SK-N-SH (cell line): ENCODE measurements around the gene CACNA1H. TPM values are rescaled to one million over a fixed set of nuclear protein-coding genes. Genes with fewer than 3 reads are reported as not detected.
A peak's percentile ranks its signal among the peaks of the same experiment; 100 is the strongest.

ENCODE experiments used
- CTCF ChIA-PET: fragments of 300-600, 350-600 bp; formaldehyde crosslinking; extraction: SDS; loops from one replicate; lab custom pipeline; 2021; lab: Yijun Ruan, JAX
- POLR2A ChIA-PET: fragments of 350-600 bp; sonication (Branson Sonifier 250); formaldehyde crosslinking; extraction: SDS; loops from one replicate; lab custom pipeline; 2020; ENCODE audit warnings: antibody characterized with exemption, inconsistent platforms; lab: Yijun Ruan, JAX
- DNase-seq: peaks from one replicate; pipeline ENCODE4 v3.0.0; 2012
- H2AFZ ChIP-seq: fragments of 200-600 bp; sonication (generic); 2 replicates; pipeline ENCODE4 v1.8.1; 2016; ENCODE audit warnings: antibody characterized with exemption, mild to moderate bottlenecking, low read depth
- H3F3A ChIP-seq: fragments of 200-600 bp; sonication (generic); replicated peaks from 2 replicates; pipeline ENCODE3; 2016; ENCODE audit warnings: antibody characterized with exemption, mild to moderate bottlenecking; ENCODE audit not compliant: insufficient read depth
- H3K27ac ChIP-seq, 2 experiments: fragments of 200-500 bp in 1 of 2; fragments of 200-600 bp in 1 of 2; sonication (Bioruptor generic) in 1 of 2; sonication (generic), shearing (Covaris generic) in 1 of 2; 2 replicates each; pipeline versions ENCODE4 v1.5.1 to v1.6.1; 2014 to 2016; ENCODE audit warnings: low read depth in 2 of 2, inconsistent platforms in 1 of 2, low read length in 1 of 2, mild to moderate bottlenecking in 1 of 2, mixed read lengths in 1 of 2
- H3K27me3 ChIP-seq: fragments of 200-600 bp; sonication (generic), shearing (Covaris generic); 2 replicates; pipeline ENCODE4 v1.6.1; 2016; ENCODE audit warnings: mixed run types; ENCODE audit not compliant: insufficient read depth
- H3K36me3 ChIP-seq, 2 experiments: fragments of 200-500 bp in 1 of 2; fragments of 200-600 bp in 1 of 2; sonication (Bioruptor generic) in 1 of 2; sonication (generic) in 1 of 2; replicated peaks in 1 of 2; 2 replicates each; pipeline versions ENCODE3 to v1.5.1; 2014 to 2016; ENCODE audit warnings: low read length in 1 of 2, mild to moderate bottlenecking in 1 of 2; ENCODE audit not compliant: insufficient read depth in 2 of 2, control insufficient read depth in 1 of 2
- H3K4me1 ChIP-seq, 2 experiments: fragments of 200-500 bp in 1 of 2; fragments of 200-600 bp in 1 of 2; sonication (Bioruptor generic) in 1 of 2; sonication (generic), shearing (Covaris generic) in 1 of 2; 2 replicates each; pipeline versions ENCODE4 v1.5.1 to v1.6.1; 2014 to 2016; ENCODE audit warnings: low read depth in 1 of 2, low read length in 1 of 2, mixed run types in 1 of 2; ENCODE audit not compliant: insufficient read depth in 2 of 2, control insufficient read depth in 1 of 2
- H3K4me2 ChIP-seq: fragments of 200-600 bp; sonication (generic), shearing (Covaris generic); 2 replicates; pipeline ENCODE4 v1.6.1; 2017; ENCODE audit warnings: mixed run types
- H3K4me3 ChIP-seq, 2 experiments: fragments of 200-500 bp in 1 of 2; fragments of 200-600 bp in 1 of 2; sonication (Bioruptor generic) in 1 of 2; sonication (generic), shearing (Covaris generic) in 1 of 2; 2 replicates each; pipeline versions ENCODE4 v1.5.1 to v1.8.1; 2014 to 2016; ENCODE audit warnings: low read depth in 2 of 2, inconsistent platforms in 1 of 2, low read length in 1 of 2, mild to moderate bottlenecking in 1 of 2, mixed read lengths in 1 of 2, moderate library complexity in 1 of 2
- H3K79me2 ChIP-seq: fragments of 200-600 bp; sonication (generic); 2 replicates; pipeline ENCODE4 v1.8.1; 2017; ENCODE audit warnings: mild to moderate bottlenecking; ENCODE audit not compliant: insufficient read depth
- H3K9ac ChIP-seq: fragments of 200-600 bp; sonication (generic); 2 replicates; pipeline ENCODE4 v1.6.1; 2017; ENCODE audit warnings: mixed run types
- H3K9me2 ChIP-seq: fragments of 200-600 bp; sonication (generic); 2 replicates; pipeline ENCODE4 v1.6.1; 2017; ENCODE audit warnings: mixed run types
- H3K9me3 ChIP-seq: fragments of 200-600 bp; sonication (generic); 2 replicates; pipeline ENCODE4 v1.6.1; 2017; ENCODE audit warnings: mixed run types, mild to moderate bottlenecking, moderate library complexity
- H4K20me1 ChIP-seq: fragments of 200-600 bp; sonication (generic); 2 replicates; pipeline ENCODE4 v1.6.1; 2017; ENCODE audit warnings: mild to moderate bottlenecking, mixed run types; ENCODE audit not compliant: insufficient read depth
- CHD2 ChIP-seq: fragments of 150-350 bp; IDR thresholded peaks from 2 replicates; pipeline ENCODE4 v1.6.1; 2018; ENCODE audit warnings: low read length; ENCODE audit not compliant: partially characterized antibody
- ELF1 ChIP-seq: IDR thresholded peaks from 2 replicates; pipeline ENCODE4 v1.4.0; 2012
- FOSL2 ChIP-seq: IDR thresholded peaks from 2 replicates; pipeline ENCODE4 v1.4.0; 2012; ENCODE audit warnings: low read depth, mild to moderate bottlenecking, moderate library complexity, borderline replicate concordance
- FOXJ3 ChIP-seq: sonication (generic); formaldehyde crosslinking; IDR thresholded peaks from 2 replicates; pipeline ENCODE4 v1.5.1; 2020; ENCODE audit warnings: mild to moderate bottlenecking, missing genetic modification reagents
- GABPA ChIP-seq: IDR thresholded peaks from 2 replicates; pipeline ENCODE4 v1.4.0; 2012; ENCODE audit warnings: low read depth, mild to moderate bottlenecking
- GATA2 ChIP-seq: sonication (generic); formaldehyde crosslinking; IDR thresholded peaks from 2 replicates; pipeline ENCODE4 v1.5.0; 2020; ENCODE audit warnings: mild to moderate bottlenecking, missing genetic modification reagents
- IRF3 ChIP-seq: fragments of 150-350 bp; IDR thresholded peaks from 2 replicates; pipeline ENCODE4 v1.6.1; 2016; ENCODE audit warnings: mild to moderate bottlenecking, low read depth, low read length
- MEF2A ChIP-seq: IDR thresholded peaks from 2 replicates; pipeline ENCODE4 v1.4.0; 2012; ENCODE audit warnings: low read depth, borderline replicate concordance
- POLR2AphosphoS5 ChIP-seq: IDR thresholded peaks from 2 replicates; pipeline ENCODE4 v1.6.1; 2012; ENCODE audit warnings: low read depth, low read length
- REST ChIP-seq: IDR thresholded peaks from 2 replicates; pipeline ENCODE4 v1.6.1; 2012; ENCODE audit warnings: mild to moderate bottlenecking, low read depth, low read length, moderate library complexity
- RXRA ChIP-seq: IDR thresholded peaks from 2 replicates; pipeline ENCODE4 v1.4.0; 2012; ENCODE audit warnings: low read depth, mild to moderate bottlenecking, borderline replicate concordance
- SMC3 ChIP-seq: IDR thresholded peaks from 2 replicates; pipeline ENCODE4 v1.6.1; 2012; ENCODE audit warnings: low read depth, low read length, improper control_type of control experiment
- TEAD4 ChIP-seq: IDR thresholded peaks from 2 replicates; pipeline ENCODE4 v1.4.0; 2012; ENCODE audit warnings: mild to moderate bottlenecking, borderline replicate concordance; ENCODE audit not compliant: insufficient read depth
- ZBTB33 ChIP-seq: IDR thresholded peaks from 2 replicates; pipeline ENCODE4 v1.4.0; 2012; ENCODE audit warnings: low read depth, borderline replicate concordance
- WGBS: methylation state at CpG from one replicate; pipeline ENCODE4 v1.1.6; 2017; ENCODE audit warnings: low lambda C conversion rate; 5-methylcytosine and 5-hydroxymethylcytosine counted together
- polyA plus RNA-seq, 3 experiments: library from polyadenylated mRNA; depleted of rRNA; stranded (reverse); fragments of >200 nt; gene quantifications; 2 replicates each; pipeline ENCODE4 v1.2.3, GENCODE V29; 2012
- TF ChIP-seq, protein P1 (sequence below): IDR thresholded peaks from 2 replicates; pipeline ENCODE4; 2012
- TF ChIP-seq, protein P2 (sequence below): IDR thresholded peaks from 2 replicates; pipeline ENCODE4 v1.4.0; 2012; ENCODE audit warnings: low read depth

CACNA1H gene
- polyA plus RNA-seq, 1 of the 3 experiments (the other 2 are of a cell fraction): not detected

- TF ChIP-seq REST (peak; percentile 97), POLR2AphosphoS5 (no peak)
- TF ChIP-seq, all 33 proteins: peak for 1
- Histone ChIP-seq H3K27me3 (peaks cover 36% of the 10 kb centered on the region), H3F3A (no peaks in the 10 kb centered on the region), H3K4me2 (no peak overlapping the region), H3K9ac (no peak overlapping the region), H3K9me2 (no peaks in the 10 kb centered on the region), H3K4me3 (no peak overlapping the region), H4K20me1 (peaks cover 4% of the 10 kb centered on the region; the same call in 1 of the 2 replicates), H3K4me1 (peaks cover 0 to 1% of the 10 kb centered on the region in 2 experiments; a peak in 2 of 4 replicates), H3K36me3 (no peaks in the 10 kb centered on the region), H2AFZ (no peak overlapping the region), H3K27ac (no peak overlapping the region), H3K79me2 (no peaks in the 10 kb centered on the region), H3K9me3 (no peaks in the 10 kb centered on the region)
- no peak for DNase-seq
- CTCF ChIA-PET: interaction anchor here (0.7 to 2.0 kb wide), 3 partner anchors 45 to 83 kb away, joined by 3 to 8 read pairs (median 4); no protein-coding TSS in a partner anchor
- POLR2A ChIA-PET: no interaction called here
- 29% methylated on average over 22 of the region's 32 CpGs for WGBS
Measured at GRCh38 chr16:1188432-1189189, 35.7 kb downstream of the CACNA1H start.

GRCh38 chr16:1189455-1189854, 36.5 kb downstream of the CACNA1H start:
- H3K27me3 ChIP-seq: peaks cover 36% of the 10 kb centered on the region
- WGBS: 23% methylated on average over 7 of the region's 7 CpGs
- no peak overlapping the region for H3K27ac ChIP-seq
- no peaks in the 10 kb centered on the region for H3F3A ChIP-seq
- H3K79me2 ChIP-seq: no peaks in the 10 kb centered on the region
- no peak overlapping the region for H3K9ac ChIP-seq
- H3K4me2 ChIP-seq: no peak overlapping the region
- ChIA-PET POLR2A (no interaction called here), CTCF (interaction anchor here (0.7 to 2.0 kb wide), 3 partner anchors 46 to 83 kb away, joined by 3 to 8 read pairs (median 4); no protein-coding TSS in a partner anchor)
- H3K9me2 ChIP-seq: no peaks in the 10 kb centered on the region
- H3K36me3 ChIP-seq: no peaks in the 10 kb centered on the region
- no peak for DNase-seq
- H3K4me3 ChIP-seq: no peak overlapping the region
- H4K20me1 ChIP-seq: peaks cover 12% of the 10 kb centered on the region; the same call in 1 of the 2 replicates
- H2AFZ ChIP-seq: no peak overlapping the region
- H3K9me3 ChIP-seq: no peaks in the 10 kb centered on the region
- no peaks in the 10 kb centered on the region; a peak in 1 of 4 replicates for H3K4me1 ChIP-seq
- TF ChIP-seq RXRA: no peak
- no peak for TF ChIP-seq POLR2AphosphoS5
- no peak for TF ChIP-seq GABPA
- TF ChIP-seq, protein P1, sequence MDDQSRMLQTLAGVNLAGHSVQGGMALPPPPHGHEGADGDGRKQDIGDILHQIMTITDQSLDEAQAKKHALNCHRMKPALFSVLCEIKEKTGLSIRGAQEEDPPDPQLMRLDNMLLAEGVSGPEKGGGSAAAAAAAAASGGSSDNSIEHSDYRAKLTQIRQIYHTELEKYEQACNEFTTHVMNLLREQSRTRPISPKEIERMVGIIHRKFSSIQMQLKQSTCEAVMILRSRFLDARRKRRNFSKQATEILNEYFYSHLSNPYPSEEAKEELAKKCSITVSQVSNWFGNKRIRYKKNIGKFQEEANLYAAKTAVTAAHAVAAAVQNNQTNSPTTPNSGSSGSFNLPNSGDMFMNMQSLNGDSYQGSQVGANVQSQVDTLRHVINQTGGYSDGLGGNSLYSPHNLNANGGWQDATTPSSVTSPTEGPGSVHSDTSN: no peak
- TF ChIP-seq FOSL2: no peak
- TF ChIP-seq CHD2: no peak
- TF ChIP-seq ZBTB33: no peak
- no peak for TF ChIP-seq IRF3
- TF ChIP-seq SMC3: no peak
- TF ChIP-seq, protein P2, sequence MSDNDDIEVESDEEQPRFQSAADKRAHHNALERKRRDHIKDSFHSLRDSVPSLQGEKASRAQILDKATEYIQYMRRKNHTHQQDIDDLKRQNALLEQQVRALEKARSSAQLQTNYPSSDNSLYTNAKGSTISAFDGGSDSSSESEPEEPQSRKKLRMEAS: no peak
- no peak for TF ChIP-seq FOXJ3 (CRISPR knock-in tag)
- TF ChIP-seq ELF1: no peak
- TF ChIP-seq GATA2 (CRISPR knock-in tag): no peak
- TF ChIP-seq MEF2A: no peak
- TF ChIP-seq TEAD4: no peak
